ENCODE measurements around the gene SUSD1.

GRCh38 chr9:112127281-112127680 lies 47.8 kb downstream of the SUSD1 start:
- TF ChIP-seq, protein P1, sequence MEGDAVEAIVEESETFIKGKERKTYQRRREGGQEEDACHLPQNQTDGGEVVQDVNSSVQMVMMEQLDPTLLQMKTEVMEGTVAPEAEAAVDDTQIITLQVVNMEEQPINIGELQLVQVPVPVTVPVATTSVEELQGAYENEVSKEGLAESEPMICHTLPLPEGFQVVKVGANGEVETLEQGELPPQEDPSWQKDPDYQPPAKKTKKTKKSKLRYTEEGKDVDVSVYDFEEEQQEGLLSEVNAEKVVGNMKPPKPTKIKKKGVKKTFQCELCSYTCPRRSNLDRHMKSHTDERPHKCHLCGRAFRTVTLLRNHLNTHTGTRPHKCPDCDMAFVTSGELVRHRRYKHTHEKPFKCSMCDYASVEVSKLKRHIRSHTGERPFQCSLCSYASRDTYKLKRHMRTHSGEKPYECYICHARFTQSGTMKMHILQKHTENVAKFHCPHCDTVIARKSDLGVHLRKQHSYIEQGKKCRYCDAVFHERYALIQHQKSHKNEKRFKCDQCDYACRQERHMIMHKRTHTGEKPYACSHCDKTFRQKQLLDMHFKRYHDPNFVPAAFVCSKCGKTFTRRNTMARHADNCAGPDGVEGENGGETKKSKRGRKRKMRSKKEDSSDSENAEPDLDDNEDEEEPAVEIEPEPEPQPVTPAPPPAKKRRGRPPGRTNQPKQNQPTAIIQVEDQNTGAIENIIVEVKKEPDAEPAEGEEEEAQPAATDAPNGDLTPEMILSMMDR (optimal IDR thresholded peaks at IDR 0.05 in 1 of 3, IDR thresholded peaks at IDR 0.05 in 1 of 3, conservative IDR thresholded peaks at IDR 0.05 in 1 of 3; ENCODE audit: extremely low read depth in 1 of 3, insufficient read depth in 2 of 3, low read length in 3 of 3), result no peak
- TF ChIP-seq EZH2 (IDR thresholded peaks at IDR 0.05; ENCODE audit: low read length), result no peak

All from keratinocyte (primary cell).